ENCODE results near the gene NFASC. TPM values are rescaled to one million over a fixed set of nuclear protein-coding genes. Genes with fewer than 3 reads are reported as not detected.
A peak's percentile ranks its signal among the peaks of the same experiment; 100 is the strongest.

Gene NFASC
- total RNA-seq, 1 experiment from 2014 or later: 16.9 TPM

GRCh38 chr1:205044741-205045140, 174.1 kb downstream of the NFASC start:
- TF ChIP-seq CTCF (IDR thresholded peaks at IDR 0.05) (no peak), REST (IDR thresholded peaks at IDR 0.05; ENCODE audit: insufficient read depth in 1 of 2, low read depth in 2 of 2, low read length in 1 of 2) (peak; percentile 83 to 85)
- Histone ChIP-seq H3K27ac (ENCODE audit: low read length) (no peak overlapping the region), H3K4me1 (ENCODE audit: control insufficient read depth, insufficient read depth, low read length) (no peaks in the 10 kb centered on the region), H3K27me3 (ENCODE audit: control insufficient read depth, insufficient read depth, low read length) (peaks cover 15% of the 10 kb centered on the region; the same call in 1 of the 2 replicates), H3K9me3 (ENCODE audit: control insufficient read depth, insufficient read depth, low read depth, low read length) (no peaks in the 10 kb centered on the region), H3K4me3 (ENCODE audit: low read depth in 2 of 2, low read length in 2 of 2) (no peak overlapping the region), H3K36me3 (ENCODE audit: control insufficient read depth, insufficient read depth, low read length) (no peaks in the 10 kb centered on the region)
- BruUV-seq (replicated peaks): no TSS peak
- CTCF ChIA-PET: interaction anchor here (0.7 kb wide), 1 partner anchor 153 kb away, joined by 6 read pairs; no protein-coding TSS in a partner anchor
- DNase-seq (ENCODE audit: low read depth, low spot score): no peak
- intact Hi-C loops (cut with micrococcal nuclease; ENCODE audit: unreplicated experiment) (no loop called here), in situ Hi-C loops (cut with HindIII; ENCODE audit: low pct_unique_long_range_greater_than_20kb, low sequenced_read_pairs) (no loop called here)
- POLR2A ChIA-PET: no interaction called here
- ATAC-seq: no peak

- DNase-seq (ENCODE audit: low read depth, low spot score) (no peak), ATAC-seq (no peak)
- POLR2A ChIA-PET: no interaction called here
- Histone ChIP-seq H3K27me3 (ENCODE audit: control insufficient read depth, insufficient read depth, low read length) (peaks cover 15% of the 10 kb centered on the region; the same call in 1 of the 2 replicates), H3K4me1 (ENCODE audit: control insufficient read depth, insufficient read depth, low read length) (no peaks in the 10 kb centered on the region), H3K9me3 (ENCODE audit: control insufficient read depth, insufficient read depth, low read depth, low read length) (no peaks in the 10 kb centered on the region), H3K4me3 (ENCODE audit: low read depth in 2 of 2, low read length in 2 of 2) (no peak overlapping the region), H3K27ac (ENCODE audit: low read length) (no peak overlapping the region), H3K36me3 (ENCODE audit: control insufficient read depth, insufficient read depth, low read length) (no peaks in the 10 kb centered on the region)
- in situ Hi-C loops (cut with HindIII; ENCODE audit: low pct_unique_long_range_greater_than_20kb, low sequenced_read_pairs) (no loop called here), intact Hi-C loops (cut with micrococcal nuclease; ENCODE audit: unreplicated experiment) (no loop called here)
- no peak for TF ChIP-seq REST (IDR thresholded peaks at IDR 0.05; ENCODE audit: insufficient read depth in 1 of 2, low read depth in 2 of 2, low read length in 1 of 2)
- no peak for TF ChIP-seq TCF7L2 (IDR thresholded peaks at IDR 0.05; ENCODE audit: low read depth, low read length)
- TF ChIP-seq POLR2AphosphoS5 (IDR thresholded peaks at IDR 0.05; ENCODE audit: low read depth, low read length): no peak
- TF ChIP-seq CTCF (IDR thresholded peaks at IDR 0.05): no peak
- no peak for TF ChIP-seq SIN3A (IDR thresholded peaks at IDR 0.05; ENCODE audit: borderline replicate concordance, insufficient read depth, low read depth, low read length)
- CTCF ChIA-PET: no interaction called here
- BruUV-seq (replicated peaks): no TSS peak
Observed at GRCh38 chr1:205045146-205045545, 174.5 kb downstream of the NFASC start.
